ENCODE data around the gene C2CD2. TPM values are rescaled to one million over a fixed set of nuclear protein-coding genes. Genes with fewer than 3 reads are reported as not detected.

C2CD2 gene
- total and polyA plus RNA-seq, 5 donors from 2014 or later = 1.7 to 15.3 (median 2.1) TPM

GRCh38 chr21:41980561-41980960, 26.7 kb upstream of the C2CD2 start:
- Histone ChIP-seq H3K27ac (ENCODE audit: insufficient read depth, low read length, poor library complexity, severe bottlenecking) (no peak overlapping the region), H3K9me3 (ENCODE audit: control insufficient read depth in 2 of 2, low read length in 2 of 2) (peaks cover 0 to 6% of the 10 kb centered on the region in 2 experiments), H3K36me3 (ENCODE audit: control insufficient read depth, insufficient read depth, low read length) (no peaks in the 10 kb centered on the region), H3K4me1 (ENCODE audit: control insufficient read depth, insufficient read depth, low read length, poor library complexity, severe bottlenecking) (no peaks in the 10 kb centered on the region), H3K27me3 (ENCODE audit: control insufficient read depth, insufficient read depth, low read length) (peaks cover 8% of the 10 kb centered on the region), H3K4me3 (ENCODE audit: low read depth, low read length) (no peak overlapping the region)
- Mint-ChIP-seq H3K4me3 (no peak overlapping the region), H3K27me3 (peaks cover 4% of the 10 kb centered on the region), H3K27ac (no peak overlapping the region), H3K36me3 (no peaks in the 10 kb centered on the region), H3K4me1 (no peaks in the 10 kb centered on the region), H3K9me3 (peaks cover 0 to 12% (median 3%) of the 10 kb centered on the region in 7 donors)
- no peak for DNase-seq
- ATAC-seq (ENCODE audit: low read depth in 2 of 2) = no peak

GRCh38 chr21:41979751-41980369, 26.0 kb upstream of the C2CD2 start:
- no peak overlapping the region for H3K27ac Mint-ChIP-seq
- no peak overlapping the region for H3K4me3 Mint-ChIP-seq
- H3K4me1 ChIP-seq (ENCODE audit: control insufficient read depth, insufficient read depth, low read length, poor library complexity, severe bottlenecking) = peaks cover 4% of the 10 kb centered on the region
- no peaks in the 10 kb centered on the region for H3K36me3 ChIP-seq (ENCODE audit: control insufficient read depth, insufficient read depth, low read length)
- H3K9me3 Mint-ChIP-seq = peaks cover 0 to 12% (median 3%) of the 10 kb centered on the region in 7 donors
- peaks cover 8% of the 10 kb centered on the region for H3K27me3 ChIP-seq (ENCODE audit: control insufficient read depth, insufficient read depth, low read length)
- peaks cover 0 to 5% (median 2%) of the 10 kb centered on the region in 4 donors for H3K4me1 Mint-ChIP-seq
- H3K27me3 Mint-ChIP-seq = peaks cover 4% of the 10 kb centered on the region
- no peaks in the 10 kb centered on the region for H3K36me3 Mint-ChIP-seq
- H3K4me3 ChIP-seq (ENCODE audit: low read depth, low read length) = no peak overlapping the region
- peaks cover 0 to 6% of the 10 kb centered on the region in 2 experiments for H3K9me3 ChIP-seq (ENCODE audit: control insufficient read depth in 2 of 2, low read length in 2 of 2)
- no peak for ATAC-seq (ENCODE audit: low read depth in 2 of 2)
- no peak overlapping the region for H3K27ac ChIP-seq (ENCODE audit: insufficient read depth, low read length, poor library complexity, severe bottlenecking)
- no peak for DNase-seq

- ATAC-seq (ENCODE audit: low read depth in 2 of 2) (no peak), DNase-seq (no peak)
- Mint-ChIP-seq H3K27ac (no peak overlapping the region), H3K4me1 (peaks cover 0 to 10% (median 4%) of the 10 kb centered on the region in 4 donors), H3K36me3 (no peaks in the 10 kb centered on the region), H3K4me3 (no peak overlapping the region), H3K27me3 (peaks cover 4% of the 10 kb centered on the region), H3K9me3 (peaks cover 0 to 12% (median 3%) of the 10 kb centered on the region in 7 donors)
- Histone ChIP-seq H3K4me1 (ENCODE audit: control insufficient read depth, insufficient read depth, low read length, poor library complexity, severe bottlenecking) (peaks cover 9% of the 10 kb centered on the region), H3K27me3 (ENCODE audit: control insufficient read depth, insufficient read depth, low read length) (peaks cover 8% of the 10 kb centered on the region), H3K27ac (ENCODE audit: insufficient read depth, low read length, poor library complexity, severe bottlenecking) (no peak overlapping the region), H3K9me3 (ENCODE audit: control insufficient read depth in 2 of 2, low read length in 2 of 2) (peaks cover 0 to 6% of the 10 kb centered on the region in 2 experiments), H3K4me3 (ENCODE audit: low read depth, low read length) (no peak overlapping the region), H3K36me3 (ENCODE audit: control insufficient read depth, insufficient read depth, low read length) (no peaks in the 10 kb centered on the region)
Observed at GRCh38 chr21:41979335-41979734, 25.5 kb upstream of the C2CD2 start.

- no peaks in the 10 kb centered on the region for H3K36me3 ChIP-seq (ENCODE audit: control insufficient read depth, insufficient read depth, low read length)
- Mint-ChIP-seq H3K4me3 (no peak overlapping the region), H3K27ac (no peak overlapping the region), H3K36me3 (no peaks in the 10 kb centered on the region), H3K27me3 (no peaks in the 10 kb centered on the region), H3K4me1 (peaks cover 0 to 20% (median 9%) of the 10 kb centered on the region in 4 donors), H3K9me3 (peaks cover 0 to 9% (median 0%) of the 10 kb centered on the region in 7 donors)
- no peak overlapping the region for H3K4me3 ChIP-seq (ENCODE audit: low read depth, low read length)
- H3K27ac ChIP-seq (ENCODE audit: insufficient read depth, low read length, poor library complexity, severe bottlenecking) = no peak overlapping the region
- ATAC-seq (ENCODE audit: low read depth in 2 of 2) = no peak
- DNase-seq = no peak
- H3K27me3 ChIP-seq (ENCODE audit: control insufficient read depth, insufficient read depth, low read length) = peaks cover 8% of the 10 kb centered on the region
- peaks cover 18% of the 10 kb centered on the region for H3K4me1 ChIP-seq (ENCODE audit: control insufficient read depth, insufficient read depth, low read length, poor library complexity, severe bottlenecking)
- peaks cover 0 to 6% of the 10 kb centered on the region in 2 experiments for H3K9me3 ChIP-seq (ENCODE audit: control insufficient read depth in 2 of 2, low read length in 2 of 2)
Observed at GRCh38 chr21:41977034-41977950, 23.5 kb upstream of the C2CD2 start.

- H3K27me3 ChIP-seq (ENCODE audit: control insufficient read depth, insufficient read depth, low read length) = peaks cover 8% of the 10 kb centered on the region
- H3K4me1 ChIP-seq (ENCODE audit: control insufficient read depth, insufficient read depth, low read length, poor library complexity, severe bottlenecking) = peaks cover 18% of the 10 kb centered on the region
- no peak overlapping the region for H3K27ac Mint-ChIP-seq
- ATAC-seq (ENCODE audit: low read depth in 2 of 2) (no peak), DNase-seq (no peak)
- peaks cover 0 to 6% of the 10 kb centered on the region in 2 experiments for H3K9me3 ChIP-seq (ENCODE audit: control insufficient read depth in 2 of 2, low read length in 2 of 2)
- no peaks in the 10 kb centered on the region for H3K36me3 Mint-ChIP-seq
- H3K27me3 Mint-ChIP-seq = no peaks in the 10 kb centered on the region
- H3K4me3 ChIP-seq (ENCODE audit: low read depth, low read length) = no peak overlapping the region
- H3K9me3 Mint-ChIP-seq = peaks cover 0 to 8% (median 0%) of the 10 kb centered on the region in 7 donors
- H3K36me3 ChIP-seq (ENCODE audit: control insufficient read depth, insufficient read depth, low read length) = no peaks in the 10 kb centered on the region
- H3K4me3 Mint-ChIP-seq = no peak overlapping the region
- peaks cover 0 to 20% (median 9%) of the 10 kb centered on the region in 4 donors for H3K4me1 Mint-ChIP-seq
- H3K27ac ChIP-seq (ENCODE audit: insufficient read depth, low read length, poor library complexity, severe bottlenecking) = no peak overlapping the region
Observed at GRCh38 chr21:41976611-41977010, 22.8 kb upstream of the C2CD2 start.

GRCh38 chr21:41975391-41976272, 21.8 kb upstream of the C2CD2 start:
- no peak overlapping the region for H3K27ac ChIP-seq (ENCODE audit: insufficient read depth, low read length, poor library complexity, severe bottlenecking)
- H3K27me3 ChIP-seq (ENCODE audit: control insufficient read depth, insufficient read depth, low read length) = peaks cover 8% of the 10 kb centered on the region

GRCh38 chr21:41974752-41975053, 20.9 kb upstream of the C2CD2 start:
- no peak for ATAC-seq (ENCODE audit: low read depth in 2 of 2)

More at GRCh38 chr21:41975391-41976272, 21.8 kb upstream of the C2CD2 start:
- Mint-ChIP-seq H3K27ac (no peak overlapping the region), H3K27me3 (no peaks in the 10 kb centered on the region), H3K36me3 (no peaks in the 10 kb centered on the region), H3K4me1 (peaks cover 0 to 20% (median 9%) of the 10 kb centered on the region in 4 donors), H3K4me3 (no peak overlapping the region), H3K9me3 (peaks cover 0 to 8% (median 0%) of the 10 kb centered on the region in 7 donors)
- no peak for DNase-seq
- Histone ChIP-seq H3K4me3 (ENCODE audit: low read depth, low read length) (no peak overlapping the region), H3K4me1 (ENCODE audit: control insufficient read depth, insufficient read depth, low read length, poor library complexity, severe bottlenecking) (peaks cover 18% of the 10 kb centered on the region), H3K36me3 (ENCODE audit: control insufficient read depth, insufficient read depth, low read length) (no peaks in the 10 kb centered on the region), H3K9me3 (ENCODE audit: control insufficient read depth in 2 of 2, low read length in 2 of 2) (peaks cover 0 to 6% of the 10 kb centered on the region in 2 experiments)
- ATAC-seq (ENCODE audit: low read depth in 2 of 2) = no peak

More at GRCh38 chr21:41974752-41975053, 20.9 kb upstream of the C2CD2 start:
- Histone ChIP-seq H3K4me1 (ENCODE audit: control insufficient read depth, insufficient read depth, low read length, poor library complexity, severe bottlenecking) (peaks cover 18% of the 10 kb centered on the region), H3K9me3 (ENCODE audit: control insufficient read depth in 2 of 2, low read length in 2 of 2) (peaks cover 0 to 6% of the 10 kb centered on the region in 2 experiments), H3K27me3 (ENCODE audit: control insufficient read depth, insufficient read depth, low read length) (peaks cover 2% of the 10 kb centered on the region), H3K27ac (ENCODE audit: insufficient read depth, low read length, poor library complexity, severe bottlenecking) (no peak overlapping the region), H3K36me3 (ENCODE audit: control insufficient read depth, insufficient read depth, low read length) (no peaks in the 10 kb centered on the region), H3K4me3 (ENCODE audit: low read depth, low read length) (no peak overlapping the region)
- Mint-ChIP-seq H3K36me3 (no peaks in the 10 kb centered on the region), H3K9me3 (peaks cover 0 to 8% (median 0%) of the 10 kb centered on the region in 7 donors), H3K27ac (peak overlapping the region in 2 of 3 donors; percentile 55 to 87), H3K4me1 (peaks cover 0 to 20% (median 9%) of the 10 kb centered on the region in 4 donors), H3K27me3 (no peaks in the 10 kb centered on the region), H3K4me3 (peak overlapping the region in 1 of 4 donors; percentile 13)
- no peak for DNase-seq
